Sigmoid colon (tissue), 4 donors: ENCODE results near the gene GSK3B.

ENCODE experiments used
- CTCF ChIP-seq, 4 experiments: fragments of 450-650 bp in 3 of 4; fragments of 200-600 bp in 1 of 4; IDR thresholded peaks; one replicate each; pipeline ENCODE4 v1.5.1; 2016 to 2019; ENCODE audit warnings: antibody characterized with exemption in 4 of 4, mild to moderate bottlenecking in 3 of 4, moderate library complexity in 2 of 4
- EP300 ChIP-seq, 4 donors: sonication (generic); formaldehyde crosslinking; IDR thresholded peaks; one replicate each; pipeline ENCODE4 v1.6.1; 2017; ENCODE audit warnings: antibody characterized with exemption in 4 of 4
- POLR2A ChIP-seq, 2 donors: fragments of 450-650 bp; IDR thresholded peaks; one replicate each; pipeline ENCODE4 v1.6.1; 2016; ENCODE audit warnings: antibody characterized with exemption in 2 of 2, mild to moderate bottlenecking in 2 of 2, moderate library complexity in 2 of 2

DNA sequence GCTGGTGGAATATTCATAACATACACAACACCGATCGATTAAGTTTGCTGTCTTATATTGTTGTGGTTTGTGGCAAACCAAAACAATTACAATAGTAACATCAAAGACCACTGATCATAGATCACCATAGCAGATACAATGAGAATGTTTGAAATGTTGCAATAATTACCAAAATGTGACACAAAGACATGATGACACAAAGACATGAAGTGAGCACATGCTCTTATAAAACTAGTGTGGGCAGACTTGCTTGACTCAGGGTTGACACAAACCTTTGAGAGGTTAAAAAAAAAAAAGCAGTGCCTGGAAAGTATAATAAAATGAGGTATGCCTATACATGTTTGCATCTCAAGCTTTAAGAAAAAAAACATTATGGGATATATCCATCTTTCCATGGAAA, 182.0 kb downstream of the GSK3B start:
- no peak for TF ChIP-seq POLR2A (IDR thresholded peaks at IDR 0.05)
- no peak for TF ChIP-seq CTCF (IDR thresholded peaks at IDR 0.05)
- no peak for TF ChIP-seq EP300 (IDR thresholded peaks at IDR 0.05)
